ENCODE data around the gene IMPDH1.
A peak's percentile ranks its signal among the peaks of the same experiment; 100 is the strongest.

Gene IMPDH1

DNA sequence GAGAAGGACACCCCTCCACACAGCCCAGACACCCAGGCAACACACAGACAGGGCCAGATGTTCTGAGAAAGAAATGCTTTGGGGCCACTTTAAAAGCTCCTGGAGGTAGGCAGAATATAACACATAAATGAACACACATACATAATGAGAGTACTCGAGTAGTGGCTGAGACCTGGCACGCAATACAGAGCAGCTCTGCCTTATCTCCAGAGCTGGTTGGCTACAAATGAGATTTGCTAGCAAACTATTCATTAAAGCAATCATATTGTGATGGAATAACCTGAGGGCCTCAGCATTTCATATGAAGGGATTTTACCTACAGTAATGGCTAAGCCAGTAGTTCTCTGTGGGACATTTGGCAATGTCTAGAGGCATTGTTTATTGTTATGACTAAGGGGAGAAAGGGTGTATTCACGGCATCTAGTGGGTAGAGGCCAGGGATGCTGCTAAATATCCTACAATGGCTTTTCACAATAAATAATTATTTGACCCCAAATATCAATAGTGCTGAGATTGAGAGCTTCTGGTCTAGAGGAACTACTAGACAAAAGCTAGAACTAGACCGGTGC is 5.5 kb upstream of the IMPDH1 start:
- DNase-seq, result no peak
- ChIA-PET POLR2A (no interaction called here), CTCF (interaction anchor here (1.3 to 67.2 kb wide), 6 partner anchors 6 to 81 kb away, joined by 3 to 1829 read pairs (median 25); partner anchors contain the start of genes IMPDH1 and PRRT4)
- Histone ChIP-seq H3K36me3 (ENCODE audit: control insufficient read depth in 4 of 4, insufficient read depth in 4 of 4, low read length in 3 of 4) (no peaks in the 10 kb centered on the region), H3K4me3 (ENCODE audit: control insufficient read depth in 1 of 7, extremely low read depth in 1 of 7, insufficient read depth in 4 of 7, low read depth in 2 of 7, low read length in 6 of 7) (no peak overlapping the region), H3K27ac (ENCODE audit: insufficient read depth in 1 of 2, low read depth in 1 of 2, low read length in 2 of 2, poor library complexity in 1 of 2, severe bottlenecking in 2 of 2) (no peak overlapping the region), H3K9me3 (ENCODE audit: control extremely low read depth in 1 of 5, control insufficient read depth in 4 of 5, insufficient read depth in 2 of 5, low read depth in 1 of 5, low read length in 4 of 5) (peaks cover 0 to 4% (median 0%) of the 10 kb centered on the region in 5 experiments), H3K4me1 (ENCODE audit: control extremely low read depth in 1 of 4, control insufficient read depth in 4 of 4, insufficient read depth in 4 of 4, low read length in 3 of 4) (peaks cover 4 to 6% (median 4%) of the 10 kb centered on the region in 4 experiments), H3K27me3 (replicated peaks in 2 of 5; ENCODE audit: control insufficient read depth in 4 of 5, insufficient read depth in 5 of 5, low read length in 4 of 5) (no peaks in the 10 kb centered on the region)
- no CpG with 5 or more reads among the region's 4 CpGs for WGBS (ENCODE audit: insufficient coverage)

GRCh38 chr7:128410451-128410753 is 620 bp upstream of the IMPDH1 start:
- Histone ChIP-seq H3K27ac (ENCODE audit: insufficient read depth in 1 of 2, low read depth in 1 of 2, low read length in 2 of 2, poor library complexity in 1 of 2, severe bottlenecking in 2 of 2) (peak overlapping the region in 1 of 2 experiments; percentile 14), H3K4me3 (ENCODE audit: control insufficient read depth in 1 of 7, extremely low read depth in 1 of 7, insufficient read depth in 4 of 7, low read depth in 2 of 7, low read length in 6 of 7) (peak overlapping the region; percentile 73 to 91 (median 78)), H3K4me1 (ENCODE audit: control extremely low read depth in 1 of 4, control insufficient read depth in 4 of 4, insufficient read depth in 4 of 4, low read length in 3 of 4) (peaks cover 9 to 45% (median 43%) of the 10 kb centered on the region in 4 experiments), H3K27me3 (replicated peaks in 2 of 5; ENCODE audit: control insufficient read depth in 4 of 5, insufficient read depth in 5 of 5, low read length in 4 of 5) (no peaks in the 10 kb centered on the region), H3K9me3 (ENCODE audit: control extremely low read depth in 1 of 5, control insufficient read depth in 4 of 5, insufficient read depth in 2 of 5, low read depth in 1 of 5, low read length in 4 of 5) (peaks cover 0 to 4% (median 0%) of the 10 kb centered on the region in 5 experiments), H3K36me3 (ENCODE audit: control insufficient read depth in 4 of 4, insufficient read depth in 4 of 4, low read length in 3 of 4) (no peaks in the 10 kb centered on the region)
- ChIA-PET POLR2A (no interaction called here), CTCF (interaction anchor here (1.4 to 67.2 kb wide), 4 partner anchors 1 to 63 kb away, joined by 4 to 1829 read pairs (median 920); partner anchors contain the start of genes IMPDH1 and PRRT4)
- no peak for DNase-seq
- WGBS (ENCODE audit: insufficient coverage), result 0% methylated on average over 6 of the region's 6 CpGs

GRCh38 chr7:128408709-128409595 is 830 bp downstream of the IMPDH1 start:
- POLR2A ChIA-PET, result no interaction called here
- 29% methylated on average over 16 of the region's 25 CpGs for WGBS (ENCODE audit: insufficient coverage)
- CTCF ChIA-PET, result interaction anchor here (1.3 to 67.2 kb wide), 7 partner anchors 0 to 65 kb away, joined by 4 to 1829 read pairs (median 7); partner anchors contain the start of genes IMPDH1, PRRT4 and RBM28
- no peaks in the 10 kb centered on the region for H3K27me3 ChIP-seq (replicated peaks in 2 of 5; ENCODE audit: control insufficient read depth in 4 of 5, insufficient read depth in 5 of 5, low read length in 4 of 5)
- no peak for DNase-seq
- H3K4me3 ChIP-seq (ENCODE audit: control insufficient read depth in 1 of 7, extremely low read depth in 1 of 7, insufficient read depth in 4 of 7, low read depth in 2 of 7, low read length in 6 of 7), result peak overlapping the region; percentile 73 to 91 (median 78)
- H3K4me1 ChIP-seq (ENCODE audit: control extremely low read depth in 1 of 4, control insufficient read depth in 4 of 4, insufficient read depth in 4 of 4, low read length in 3 of 4), result peaks cover 11 to 59% (median 57%) of the 10 kb centered on the region in 4 experiments
- peak overlapping the region in 1 of 2 experiments; percentile 57 for H3K27ac ChIP-seq (ENCODE audit: insufficient read depth in 1 of 2, low read depth in 1 of 2, low read length in 2 of 2, poor library complexity in 1 of 2, severe bottlenecking in 2 of 2)
- H3K36me3 ChIP-seq (ENCODE audit: control insufficient read depth in 4 of 4, insufficient read depth in 4 of 4, low read length in 3 of 4), result peaks cover 0 to under 1% (median 0%) of the 10 kb centered on the region in 4 experiments
- H3K9me3 ChIP-seq (ENCODE audit: control extremely low read depth in 1 of 5, control insufficient read depth in 4 of 5, insufficient read depth in 2 of 5, low read depth in 1 of 5, low read length in 4 of 5), result peaks cover 0 to 4% (median 0%) of the 10 kb centered on the region in 5 experiments

GRCh38 chr7:128407751-128408708 is 1.8 kb downstream of the IMPDH1 start:
- Histone ChIP-seq H3K27me3 (replicated peaks in 2 of 5; ENCODE audit: control insufficient read depth in 4 of 5, insufficient read depth in 5 of 5, low read length in 4 of 5) (no peaks in the 10 kb centered on the region), H3K36me3 (ENCODE audit: control insufficient read depth in 4 of 4, insufficient read depth in 4 of 4, low read length in 3 of 4) (peaks cover 0 to 6% (median 1%) of the 10 kb centered on the region in 4 experiments), H3K4me1 (ENCODE audit: control extremely low read depth in 1 of 4, control insufficient read depth in 4 of 4, insufficient read depth in 4 of 4, low read length in 3 of 4) (peaks cover 11 to 65% (median 63%) of the 10 kb centered on the region in 4 experiments), H3K9me3 (ENCODE audit: control extremely low read depth in 1 of 5, control insufficient read depth in 4 of 5, insufficient read depth in 2 of 5, low read depth in 1 of 5, low read length in 4 of 5) (no peaks in the 10 kb centered on the region), H3K4me3 (ENCODE audit: control insufficient read depth in 1 of 7, extremely low read depth in 1 of 7, insufficient read depth in 4 of 7, low read depth in 2 of 7, low read length in 6 of 7) (peak overlapping the region in 5 of 7 experiments; percentile 32 to 91 (median 44)), H3K27ac (ENCODE audit: insufficient read depth in 1 of 2, low read depth in 1 of 2, low read length in 2 of 2, poor library complexity in 1 of 2, severe bottlenecking in 2 of 2) (no peak overlapping the region)
- 28% methylated on average over 9 of the region's 11 CpGs for WGBS (ENCODE audit: insufficient coverage)
- ChIA-PET POLR2A (interaction anchor here (1.0 kb wide), 1 partner anchor 17 kb away, joined by 3 read pairs; no protein-coding TSS in a partner anchor), CTCF (interaction anchor here (0.9 to 67.2 kb wide), 9 partner anchors 1 to 64 kb away, joined by 4 to 1829 read pairs (median 6); partner anchors contain the start of genes IMPDH1, PRRT4 and RBM28)
- DNase-seq, result no peak

- Histone ChIP-seq H3K27ac (ENCODE audit: insufficient read depth in 1 of 2, low read depth in 1 of 2, low read length in 2 of 2, poor library complexity in 1 of 2, severe bottlenecking in 2 of 2) (no peak overlapping the region), H3K4me3 (ENCODE audit: control insufficient read depth in 1 of 7, extremely low read depth in 1 of 7, insufficient read depth in 4 of 7, low read depth in 2 of 7, low read length in 6 of 7) (no peak overlapping the region), H3K4me1 (ENCODE audit: control extremely low read depth in 1 of 4, control insufficient read depth in 4 of 4, insufficient read depth in 4 of 4, low read length in 3 of 4) (peaks cover 11 to 65% (median 63%) of the 10 kb centered on the region in 4 experiments), H3K9me3 (ENCODE audit: control extremely low read depth in 1 of 5, control insufficient read depth in 4 of 5, insufficient read depth in 2 of 5, low read depth in 1 of 5, low read length in 4 of 5) (no peaks in the 10 kb centered on the region), H3K27me3 (replicated peaks in 2 of 5; ENCODE audit: control insufficient read depth in 4 of 5, insufficient read depth in 5 of 5, low read length in 4 of 5) (no peaks in the 10 kb centered on the region), H3K36me3 (ENCODE audit: control insufficient read depth in 4 of 4, insufficient read depth in 4 of 4, low read length in 3 of 4) (peaks cover 0 to 15% (median 3%) of the 10 kb centered on the region in 4 experiments)
- 90% methylated on average over 7 of the region's 7 CpGs for WGBS (ENCODE audit: insufficient coverage)
- ChIA-PET CTCF (interaction anchor here (0.9 to 67.2 kb wide), 6 partner anchors 2 to 60 kb away, joined by 4 to 1829 read pairs (median 5); partner anchors contain the start of genes IMPDH1 and PRRT4), POLR2A (interaction anchor here (0.6 to 1.0 kb wide), 2 partner anchors 13 to 16 kb away, joined by 3 to 4 read pairs; no protein-coding TSS in a partner anchor)
- no peak for DNase-seq
Observed at GRCh38 chr7:128407233-128407589, 2.6 kb downstream of the IMPDH1 start.
